ENCODE results near the gene COL4A4. TPM values are rescaled to one million over a fixed set of nuclear protein-coding genes. Genes with fewer than 3 reads are reported as not detected.

Gene COL4A4
- 24.3 TPM for total RNA-seq
- long read RNA-seq, partial matches to known transcripts = 11 of 34 reads
- long read RNA-seq, other reads (novel, unspliced or antisense) = 23 of 34 reads

- ATAC-seq = peak; percentile 97 to 98
- DNase-seq = peak; percentile 84
- H3K27me3 ChIP-seq (ENCODE audit: low read depth) = peaks cover 38% of the 10 kb centered on the region
- peaks cover 9% of the 10 kb centered on the region for H3K4me1 ChIP-seq
- no peaks in the 10 kb centered on the region for H3K9me3 ChIP-seq
- no peak for TF ChIP-seq CTCF (IDR thresholded peaks at IDR 0.05)
- H3K27ac ChIP-seq = peak within 1 kb of the TSS; percentile 82
- H3K36me3 ChIP-seq = no peaks in the 10 kb centered on the region
- intact Hi-C loops (cut with DNase I) = no loop called here
- H3K4me3 ChIP-seq = peak within 1 kb of the TSS; percentile 63
These were observed at the start of gene COL4A4, which contains the start of gene COL4A3 for GRCh38 chr2:227163998-227164762. Gene COL4A4, minus strand, starts transcription at chr2:227164205. Its CDS starts 16,722 bp downstream, at chr2:227147483. Gene COL4A3, plus strand, starts transcription at chr2:227164624. Its CDS starts 103 bp downstream, at chr2:227164727.

- Histone ChIP-seq H3K9me3 (no peaks in the 10 kb centered on the region), H3K27ac (no peak overlapping the region), H3K4me1 (no peaks in the 10 kb centered on the region), H3K4me3 (no peak overlapping the region), H3K36me3 (no peaks in the 10 kb centered on the region), H3K27me3 (ENCODE audit: low read depth) (no peaks in the 10 kb centered on the region)
- no peak for TF ChIP-seq CTCF (IDR thresholded peaks at IDR 0.05)
- DNase-seq (no peak), ATAC-seq (no peak)
- intact Hi-C loops (cut with DNase I) = no loop called here
These were observed 43.6 kb upstream of the COL4A4 start for GRCh38 chr2:227207573-227207972.

GRCh38 chr2:227206406-227206805 lies 42.4 kb upstream of the COL4A4 start:
- Histone ChIP-seq H3K9me3 (no peaks in the 10 kb centered on the region), H3K36me3 (no peaks in the 10 kb centered on the region), H3K4me1 (no peaks in the 10 kb centered on the region), H3K27ac (no peak overlapping the region), H3K27me3 (ENCODE audit: low read depth) (no peaks in the 10 kb centered on the region), H3K4me3 (no peak overlapping the region)
- DNase-seq = no peak
- intact Hi-C loops (cut with DNase I) = no loop called here
- TF ChIP-seq CTCF (IDR thresholded peaks at IDR 0.05) = no peak
- ATAC-seq = no peak

- Histone ChIP-seq H3K27me3 (ENCODE audit: low read depth) (no peaks in the 10 kb centered on the region), H3K4me3 (no peak overlapping the region), H3K9me3 (no peaks in the 10 kb centered on the region), H3K27ac (no peak overlapping the region), H3K4me1 (no peaks in the 10 kb centered on the region), H3K36me3 (no peaks in the 10 kb centered on the region)
- intact Hi-C loops (cut with DNase I) = no loop called here
- DNase-seq (no peak), ATAC-seq (no peak)
- no peak for TF ChIP-seq CTCF (IDR thresholded peaks at IDR 0.05)
These were observed 41.7 kb upstream of the COL4A4 start for GRCh38 chr2:227205701-227206100.

- no peaks in the 10 kb centered on the region for H3K4me1 ChIP-seq
- ATAC-seq (no peak), DNase-seq (no peak)
- H3K27me3 ChIP-seq (ENCODE audit: low read depth) = no peaks in the 10 kb centered on the region
- H3K27ac ChIP-seq = no peak overlapping the region
- H3K4me3 ChIP-seq = no peak overlapping the region
- H3K36me3 ChIP-seq = no peaks in the 10 kb centered on the region
- no peaks in the 10 kb centered on the region for H3K9me3 ChIP-seq
- intact Hi-C loops (cut with DNase I) = no loop called here
- no peak for TF ChIP-seq CTCF (IDR thresholded peaks at IDR 0.05)
These were observed 40.4 kb upstream of the COL4A4 start for GRCh38 chr2:227204452-227204851.

All from lower lobe of right lung (tissue), 2 donors.